Measurements from ENCODE around the gene ALS2CL. TPM values are rescaled to one million over a fixed set of nuclear protein-coding genes. Genes with fewer than 3 reads are reported as not detected.

The ALS2CL gene
- polyA plus RNA-seq, 3 donors = 7.7 to 9.7 (median 9.4) TPM

GRCh38 chr3:46716461-46717441, 23.3 kb upstream of the ALS2CL start:
- DNase-seq (ENCODE audit: low read depth in 3 of 3, low spot score in 2 of 3) = no peak

GRCh38 chr3:46715507-46716175, 22.2 kb upstream of the ALS2CL start:
- DNase-seq (ENCODE audit: low read depth in 3 of 3, low spot score in 2 of 3) = no peak

GRCh38 chr3:46714728-46715506, 21.4 kb upstream of the ALS2CL start:
- DNase-seq (ENCODE audit: low read depth in 3 of 3, low spot score in 2 of 3) = no peak

GRCh38 chr3:46713898-46714552, 20.5 kb upstream of the ALS2CL start:
- no peak for DNase-seq (ENCODE audit: low read depth in 3 of 3, low spot score in 2 of 3)

DNA sequence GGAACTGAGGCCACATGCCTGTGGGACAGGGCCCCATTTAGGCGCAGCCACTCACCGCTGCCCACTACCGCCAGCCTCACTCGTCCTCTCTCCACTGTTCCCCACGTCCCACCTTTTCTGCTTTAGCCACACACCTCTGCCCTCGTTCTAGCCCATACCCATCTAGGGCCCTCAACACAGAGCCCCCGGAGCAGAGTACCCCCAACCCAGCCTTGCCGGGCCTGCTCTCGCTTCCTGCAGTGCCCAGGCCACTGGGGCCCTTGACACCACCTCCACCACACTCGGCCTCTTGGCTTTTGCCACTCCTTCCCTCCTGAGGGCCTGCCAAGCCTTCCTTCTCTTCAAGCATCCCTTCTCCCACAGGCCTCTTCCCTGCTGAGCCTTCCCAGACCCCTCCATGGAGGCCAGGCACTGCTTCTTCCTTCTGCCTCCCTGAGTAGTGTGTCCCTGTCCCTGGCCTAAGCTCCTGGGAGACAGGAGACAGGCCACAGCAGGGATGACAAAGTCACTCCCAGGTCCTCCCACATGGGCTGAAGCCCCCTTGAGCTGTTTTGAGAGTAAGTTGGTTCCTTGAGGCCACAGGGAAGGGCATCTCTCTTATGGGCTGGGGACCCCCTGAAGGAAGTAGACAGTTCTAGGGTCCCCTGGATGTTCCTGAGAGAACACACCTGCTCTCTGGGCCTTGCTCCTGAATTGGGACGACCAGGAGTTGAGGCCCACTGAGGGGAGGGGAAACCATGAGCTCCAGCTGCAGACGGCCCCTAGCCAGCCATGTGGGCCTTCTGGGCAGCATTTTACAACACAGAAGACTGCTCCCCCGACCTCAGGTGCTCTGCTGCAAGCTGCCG, 19.8 kb upstream of the ALS2CL start:
- DNase-seq (ENCODE audit: low read depth in 3 of 3, low spot score in 2 of 3) = no peak

DNA sequence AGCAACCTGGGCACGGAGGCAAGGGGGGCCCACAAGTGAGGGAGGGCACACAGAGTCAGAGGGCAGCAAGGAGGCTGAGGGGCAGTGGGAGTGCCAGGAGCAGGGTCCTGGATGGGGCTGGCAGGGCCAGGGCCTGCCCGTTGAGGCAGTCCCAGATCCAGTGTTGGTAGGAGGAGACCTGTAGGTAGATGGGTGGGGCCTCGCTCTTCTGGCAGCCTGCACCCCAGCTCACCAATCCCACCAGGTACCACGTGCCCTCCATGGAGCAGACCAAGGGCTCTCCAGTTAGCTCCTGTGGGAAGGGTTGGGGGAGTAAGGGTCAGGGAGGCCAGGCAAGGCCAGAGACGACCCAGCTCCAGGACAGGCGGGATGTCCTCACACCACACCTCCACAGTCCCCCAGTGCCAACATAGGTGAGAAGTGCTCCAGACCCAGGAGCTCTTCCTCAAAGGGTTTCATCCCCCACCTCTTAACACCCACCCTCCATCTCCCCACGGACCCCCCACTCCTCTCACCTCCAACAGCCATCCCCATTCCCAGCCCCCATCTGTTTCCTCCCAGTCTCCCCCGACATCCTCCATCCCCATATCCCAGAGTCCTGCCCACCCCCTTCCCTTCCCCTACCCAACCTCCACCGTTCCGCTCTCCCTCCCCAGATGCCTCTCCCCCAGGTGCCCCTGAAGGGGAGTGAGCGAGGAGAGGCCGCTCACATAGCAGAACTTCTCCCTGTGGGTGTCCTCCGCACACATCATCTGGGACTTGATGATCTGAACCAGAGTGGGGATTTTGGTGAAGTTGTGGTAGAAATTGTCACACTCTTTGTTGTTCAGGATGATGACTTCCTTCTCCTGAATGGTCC, 18.9 kb upstream of the ALS2CL start:
- DNase-seq (ENCODE audit: low read depth in 3 of 3, low spot score in 2 of 3) = no peak

GRCh38 chr3:46711760-46712159, 18.3 kb upstream of the ALS2CL start:
- DNase-seq (ENCODE audit: low read depth in 3 of 3, low spot score in 2 of 3) = no peak

- DNase-seq (ENCODE audit: low read depth in 3 of 3, low spot score in 2 of 3) = no peak
Observed at GRCh38 chr3:46711305-46711704, 17.8 kb upstream of the ALS2CL start.

DNA sequence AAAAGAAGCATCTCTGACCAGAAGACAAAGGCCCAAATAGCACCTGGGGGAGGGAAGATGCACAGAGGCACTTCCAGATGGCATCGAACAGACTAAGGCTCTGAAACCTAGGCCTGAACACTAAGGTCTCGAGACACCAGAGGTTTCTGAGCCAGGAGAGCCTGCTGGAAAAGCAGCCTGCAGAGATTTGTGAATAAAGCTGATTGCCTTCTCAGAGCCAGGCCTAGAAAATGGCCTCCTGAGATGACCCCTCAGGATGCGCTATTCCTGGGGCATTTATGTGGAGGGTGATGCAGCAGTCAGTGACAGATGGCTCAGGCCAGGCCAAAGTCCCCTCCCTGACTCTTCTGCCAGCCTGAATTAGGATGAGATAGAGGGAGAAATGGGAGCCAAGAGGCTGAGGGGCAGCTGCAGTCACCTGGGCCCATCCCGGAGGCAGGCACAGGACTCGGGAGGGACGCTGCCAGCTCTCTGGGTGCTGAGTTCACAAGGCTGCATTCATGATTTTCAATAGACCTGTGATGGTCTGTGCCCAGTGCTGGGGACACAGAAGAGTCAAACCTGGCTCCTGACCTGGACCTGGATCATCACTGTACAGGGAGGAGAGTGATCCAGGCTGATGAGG, 17.3 kb upstream of the ALS2CL start:
- DNase-seq (ENCODE audit: low read depth in 3 of 3, low spot score in 2 of 3) = no peak

DNA sequence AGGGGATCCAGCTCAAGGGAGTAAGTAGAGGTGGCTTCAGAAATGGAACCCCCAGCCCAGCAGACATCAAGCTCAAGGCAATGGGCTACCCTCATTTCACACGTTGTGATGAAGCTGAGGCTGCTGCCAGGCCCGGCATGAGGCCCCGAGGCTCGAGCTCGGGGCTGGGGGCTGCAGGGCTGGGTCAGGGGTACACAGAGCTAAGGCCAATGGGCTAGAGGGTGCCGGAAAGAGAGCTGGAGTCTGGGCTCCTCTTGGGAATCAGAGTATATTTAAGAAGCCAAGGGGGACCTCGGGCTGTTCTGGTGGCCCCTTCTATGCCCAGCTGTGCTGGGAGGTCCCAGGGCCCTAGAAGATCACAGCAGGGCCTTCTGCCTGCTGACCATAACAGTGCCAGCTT, 16.8 kb upstream of the ALS2CL start:
- DNase-seq (ENCODE audit: low read depth in 3 of 3, low spot score in 2 of 3) = no peak

- DNase-seq (ENCODE audit: low read depth in 3 of 3, low spot score in 2 of 3) = no peak
Observed at GRCh38 chr3:46709721-46710120, 16.2 kb upstream of the ALS2CL start.

GRCh38 chr3:46709157-46709654, 15.7 kb upstream of the ALS2CL start:
- no peak for DNase-seq (ENCODE audit: low read depth in 3 of 3, low spot score in 2 of 3)

DNA sequence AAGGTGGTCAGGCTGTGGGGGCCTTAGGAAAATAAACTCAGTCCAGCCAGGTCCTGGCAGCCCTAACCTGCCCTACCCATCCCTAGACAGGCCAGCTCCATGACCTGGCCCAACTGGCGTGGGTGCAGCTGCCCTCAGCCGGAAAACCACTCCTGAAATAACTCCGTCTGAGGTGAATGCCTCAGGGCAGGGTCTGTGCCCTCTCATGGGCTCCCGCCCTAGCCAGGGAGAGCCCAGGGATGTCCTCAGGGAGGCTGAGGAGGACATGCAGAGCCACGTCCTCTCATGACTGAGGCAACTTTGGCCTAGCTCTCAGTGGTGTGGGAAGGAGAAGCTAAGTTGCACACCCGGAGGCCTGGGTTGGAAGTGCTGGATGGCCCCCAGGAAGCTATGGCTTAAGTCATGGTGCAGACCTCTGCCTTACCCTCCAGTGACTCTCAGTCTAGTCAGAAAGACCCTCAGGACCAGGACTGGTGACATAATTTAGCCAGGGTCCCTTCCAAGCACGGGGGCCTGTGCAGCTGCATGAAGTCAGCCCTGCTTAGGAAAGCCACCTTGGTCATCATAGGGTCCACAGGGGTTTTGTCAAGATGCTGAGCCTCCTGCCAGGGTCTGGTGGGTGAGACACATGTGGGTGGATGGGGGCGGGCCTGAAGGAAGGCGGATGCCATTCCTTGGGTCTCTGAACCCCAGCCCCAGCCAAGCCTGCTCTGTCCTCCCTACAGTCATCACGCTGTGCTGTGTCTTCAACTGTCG, 15.1 kb upstream of the ALS2CL start:
- DNase-seq (ENCODE audit: low read depth in 3 of 3, low spot score in 2 of 3) = no peak

- DNase-seq (ENCODE audit: low read depth in 3 of 3, low spot score in 2 of 3) = no peak
Observed at GRCh38 chr3:46707601-46708011, 14.1 kb upstream of the ALS2CL start.

- DNase-seq (ENCODE audit: low read depth in 3 of 3, low spot score in 2 of 3) = no peak
Observed at GRCh38 chr3:46706771-46707582, 13.5 kb upstream of the ALS2CL start.

- DNase-seq (ENCODE audit: low read depth in 3 of 3, low spot score in 2 of 3) = no peak
Observed at GRCh38 chr3:46705751-46706552, 12.5 kb upstream of the ALS2CL start.

Data from right renal cortex interstitium (tissue), 3 donors.